ENCODE measurements around the gene KCNQ4.

DNA sequence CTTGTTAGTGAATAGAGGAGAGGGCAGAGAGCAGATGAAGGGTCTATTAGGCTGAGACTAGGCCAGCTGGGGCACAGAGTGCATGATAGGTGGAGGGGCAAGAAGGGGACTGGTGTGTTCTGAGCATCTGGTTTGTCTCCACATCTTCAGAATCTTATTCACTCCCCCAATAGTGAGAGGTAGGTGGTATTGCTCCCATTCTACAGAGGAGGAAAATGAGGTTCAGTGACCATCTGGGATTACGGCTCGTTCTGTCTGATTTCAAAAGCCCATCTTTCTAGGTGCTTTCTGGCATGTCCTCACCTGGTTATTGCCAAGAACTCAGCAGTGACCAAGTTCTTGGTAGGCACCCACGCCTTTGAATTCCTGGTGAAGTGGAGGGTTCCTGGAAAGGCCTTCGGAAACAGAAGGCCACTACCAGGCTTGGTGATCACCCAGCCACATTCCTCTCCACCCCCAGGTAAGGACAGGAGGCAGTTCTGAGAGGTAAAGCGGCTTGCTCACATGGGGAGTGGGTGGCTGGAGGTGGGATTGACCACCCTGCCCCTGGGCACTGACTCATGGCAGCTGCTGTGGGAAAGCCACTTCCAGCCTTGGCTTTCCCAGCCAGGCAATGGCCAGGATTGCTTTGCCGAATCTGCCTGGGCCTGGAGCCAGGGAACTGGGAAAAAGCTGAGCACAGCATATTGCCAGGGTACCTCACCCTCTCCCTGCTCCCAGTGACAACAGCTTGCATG, 97.4 kb downstream of the KCNQ4 start:
- TF ChIP-seq, protein P1, sequence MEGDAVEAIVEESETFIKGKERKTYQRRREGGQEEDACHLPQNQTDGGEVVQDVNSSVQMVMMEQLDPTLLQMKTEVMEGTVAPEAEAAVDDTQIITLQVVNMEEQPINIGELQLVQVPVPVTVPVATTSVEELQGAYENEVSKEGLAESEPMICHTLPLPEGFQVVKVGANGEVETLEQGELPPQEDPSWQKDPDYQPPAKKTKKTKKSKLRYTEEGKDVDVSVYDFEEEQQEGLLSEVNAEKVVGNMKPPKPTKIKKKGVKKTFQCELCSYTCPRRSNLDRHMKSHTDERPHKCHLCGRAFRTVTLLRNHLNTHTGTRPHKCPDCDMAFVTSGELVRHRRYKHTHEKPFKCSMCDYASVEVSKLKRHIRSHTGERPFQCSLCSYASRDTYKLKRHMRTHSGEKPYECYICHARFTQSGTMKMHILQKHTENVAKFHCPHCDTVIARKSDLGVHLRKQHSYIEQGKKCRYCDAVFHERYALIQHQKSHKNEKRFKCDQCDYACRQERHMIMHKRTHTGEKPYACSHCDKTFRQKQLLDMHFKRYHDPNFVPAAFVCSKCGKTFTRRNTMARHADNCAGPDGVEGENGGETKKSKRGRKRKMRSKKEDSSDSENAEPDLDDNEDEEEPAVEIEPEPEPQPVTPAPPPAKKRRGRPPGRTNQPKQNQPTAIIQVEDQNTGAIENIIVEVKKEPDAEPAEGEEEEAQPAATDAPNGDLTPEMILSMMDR (IDR thresholded peaks at IDR 0.05; ENCODE audit: extremely low read depth in 1 of 2, insufficient read depth in 1 of 2, low read depth in 1 of 2, low read length in 2 of 2), result no peak
- TF ChIP-seq POLR2A (IDR thresholded peaks at IDR 0.05; ENCODE audit: low read depth, low read length) (no peak), POLR2AphosphoS5 (IDR thresholded peaks at IDR 0.05; ENCODE audit: insufficient read depth, low read depth, low read length) (no peak), EZH2 (IDR thresholded peaks at IDR 0.05; ENCODE audit: borderline replicate concordance, low read depth, low read length, severe bottlenecking) (no peak), MYC (IDR thresholded peaks at IDR 0.05; ENCODE audit: low read depth, low read length) (no peak), JUN (IDR thresholded peaks at IDR 0.05; ENCODE audit: borderline replicate concordance, insufficient read depth, insufficient read length, low read depth) (no peak), FOS (IDR thresholded peaks at IDR 0.05; ENCODE audit: borderline replicate concordance, insufficient read depth, low read length) (no peak), GATA2 (IDR thresholded peaks at IDR 0.05; ENCODE audit: insufficient read depth, insufficient read length, low read depth, low read length) (no peak)
- TF ChIP-seq, protein P2, sequence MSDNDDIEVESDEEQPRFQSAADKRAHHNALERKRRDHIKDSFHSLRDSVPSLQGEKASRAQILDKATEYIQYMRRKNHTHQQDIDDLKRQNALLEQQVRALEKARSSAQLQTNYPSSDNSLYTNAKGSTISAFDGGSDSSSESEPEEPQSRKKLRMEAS (IDR thresholded peaks at IDR 0.05; ENCODE audit: insufficient read depth, insufficient read length), result no peak
